Left cardiac atrium (tissue), 4 donors: ENCODE results near the gene APEH. TPM values are rescaled to one million over a fixed set of nuclear protein-coding genes. Genes with fewer than 3 reads are reported as not detected.

Source experiments
- ATAC-seq, 2 donors: fragments of 200-7000 bp; cut with Tn5 transposase; one replicate each; pipeline ENCODE4 v1.9.1; 2020; ENCODE audit warnings: mild to moderate bottlenecking in 2 of 2, moderate library complexity in 2 of 2
- DNase-seq: peaks from one replicate; pipeline ENCODE4 v3.0.0-alpha.2; 2020
- intact Hi-C, 2 donors: fragments of 100-400 bp; cut with DNase I; formaldehyde crosslinking; loops; one replicate each; pipeline versions ENCODE4 v1.14.1 to v1.15.1; 2022 to 2023
- total RNA-seq, 2 donors: library from RNA; stranded (reverse); fragmentation: NEBNext Ultra II Directional; extraction: Animal tissue kit (Norgen Biotek cat#: 25700); gene quantifications; one replicate each; pipeline ENCODE4 v1.2.1, GENCODE V29; 2021
- donor health status: DM: no; HTN: yes; CAD: no.
- donor health status: DM: no; HTN: yes; CAD: no; lungs with severe emphysema.
- donor health status: DM: yes; HTN: yes; CAD: no.
- donor health status: Dilated cardiomyopathy.

The APEH gene
- total RNA-seq, 2 donors from 2014 or later: 75.3 to 82.6 TPM

DNA sequence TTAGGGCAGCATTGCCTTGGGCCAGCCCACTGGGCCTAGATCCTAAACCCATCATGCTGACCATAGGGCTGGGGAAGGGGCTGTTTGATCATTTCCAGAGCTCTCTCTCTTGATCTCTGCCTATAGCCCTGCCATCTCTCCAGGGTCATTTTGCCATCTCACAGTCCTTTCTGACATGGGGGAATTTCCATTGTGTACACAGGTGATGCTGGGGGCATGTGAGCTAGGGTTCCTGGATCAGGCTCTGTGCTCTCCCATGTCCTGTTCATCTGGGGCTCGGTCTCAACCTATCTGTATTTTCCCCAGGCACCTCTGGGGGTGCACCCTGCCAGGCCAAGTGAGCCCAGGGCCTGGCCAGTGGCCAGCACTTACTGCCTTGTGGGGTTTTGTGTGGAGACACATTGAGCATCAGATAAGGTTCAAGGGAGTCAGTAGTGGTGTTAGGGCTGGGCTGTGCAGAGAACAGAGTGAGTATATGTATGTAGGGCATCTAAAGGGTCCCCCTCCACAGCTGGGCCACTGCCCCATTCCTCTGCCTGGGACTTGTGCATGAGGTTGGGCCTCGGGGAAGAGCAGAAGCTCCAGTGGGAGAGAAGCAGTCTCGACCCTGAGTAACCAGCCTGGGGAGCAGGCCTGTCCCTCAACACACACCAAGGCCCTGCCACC is 25.7 kb upstream of the APEH start:
- intact Hi-C loops: no loop called here
- ATAC-seq: peak in 1 of 2 donors; percentile 7
- peak; percentile 5 for DNase-seq

DNA sequence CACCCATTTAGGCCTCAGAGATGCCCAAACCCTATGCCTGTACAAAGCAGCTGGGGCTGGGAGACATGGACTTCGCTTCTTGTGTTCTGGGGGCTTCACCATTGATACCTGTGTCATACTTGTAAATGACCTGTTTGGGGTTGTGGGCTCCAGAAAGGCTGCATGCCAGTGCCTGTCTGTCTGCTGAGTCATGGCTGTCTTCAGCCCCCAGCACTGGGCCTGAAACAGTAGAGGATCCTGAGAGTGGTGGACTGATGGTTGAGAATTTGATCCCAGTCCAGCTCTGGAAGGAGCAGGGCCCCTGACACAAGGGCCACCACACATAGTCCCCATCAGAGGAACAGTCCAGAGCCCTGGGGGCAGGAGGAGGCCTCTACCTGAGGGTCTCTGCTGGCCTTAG is 24.6 kb upstream of the APEH start:
- intact Hi-C loops: no loop called here
- DNase-seq (no peak), ATAC-seq (no peak)

GRCh38 chr3:49650177-49650576 is 24.0 kb upstream of the APEH start:
- ATAC-seq (no peak), DNase-seq (no peak)
- intact Hi-C loops: no loop called here

DNA sequence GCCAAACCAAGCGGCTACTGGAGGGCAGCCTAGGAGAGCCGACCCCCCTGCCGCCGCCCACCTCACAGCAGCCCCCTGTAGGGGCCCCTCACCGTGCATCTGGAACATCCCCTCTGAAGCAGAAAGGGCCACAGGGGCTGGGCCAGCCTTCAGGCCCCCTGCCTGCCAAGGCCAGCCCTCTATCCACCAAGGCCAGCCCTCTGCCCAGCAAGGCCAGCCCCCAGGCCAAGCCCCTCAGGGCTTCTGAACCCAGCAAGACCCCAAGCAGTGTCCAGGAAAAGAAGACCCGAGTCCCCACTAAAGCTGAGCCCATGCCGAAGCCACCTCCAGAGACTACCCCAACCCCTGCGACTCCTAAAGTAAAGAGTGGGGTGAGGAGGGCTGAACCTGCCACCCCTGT is 23.5 kb upstream of the APEH start:
- intact Hi-C loops: no loop called here
- DNase-seq (no peak), ATAC-seq (no peak)

GRCh38 chr3:49652218-49652902 is 21.8 kb upstream of the APEH start:
- intact Hi-C loops: no loop called here
- ATAC-seq: no peak
- no peak for DNase-seq

DNA sequence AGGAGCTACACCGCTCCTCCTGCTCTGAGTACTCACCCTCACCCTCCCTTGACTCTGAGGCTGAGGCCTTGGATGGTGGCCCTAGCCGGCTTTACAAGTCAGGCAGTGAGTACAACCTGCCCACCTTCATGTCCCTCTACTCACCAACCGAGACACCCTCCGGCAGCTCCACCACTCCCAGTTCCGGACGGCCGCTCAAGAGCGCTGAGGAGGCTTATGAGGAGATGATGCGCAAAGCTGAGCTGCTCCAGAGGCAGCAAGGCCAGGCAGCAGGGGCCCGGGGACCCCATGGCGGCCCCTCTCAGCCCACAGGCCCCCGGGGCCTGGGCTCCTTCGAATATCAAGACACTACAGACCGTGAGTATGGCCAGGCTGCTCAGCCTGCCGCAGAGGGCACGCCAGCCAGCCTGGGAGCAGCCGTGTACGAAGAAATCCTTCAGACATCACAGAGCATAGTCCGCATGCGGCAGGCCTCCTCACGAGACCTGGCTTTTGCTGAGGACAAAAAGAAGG is 21.2 kb upstream of the APEH start:
- DNase-seq (no peak), ATAC-seq (no peak)
- intact Hi-C loops: no loop called here

DNA sequence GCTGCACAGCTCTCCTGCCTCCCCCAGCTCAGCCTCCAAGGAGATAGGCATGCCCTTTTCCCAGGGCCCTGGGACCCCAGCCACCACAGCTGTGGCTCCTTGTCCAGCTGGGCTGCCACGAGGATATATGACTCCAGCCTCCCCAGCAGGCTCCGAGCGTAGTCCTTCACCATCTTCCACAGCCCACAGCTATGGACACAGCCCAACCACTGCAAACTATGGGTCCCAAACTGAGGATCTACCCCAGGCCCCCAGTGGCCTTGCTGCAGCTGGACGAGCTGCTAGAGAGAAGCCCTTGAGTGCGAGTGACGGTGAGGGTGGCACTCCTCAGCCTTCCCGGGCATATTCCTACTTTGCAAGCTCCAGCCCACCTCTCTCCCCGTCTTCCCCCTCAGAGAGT is 20.5 kb upstream of the APEH start:
- DNase-seq (no peak), ATAC-seq (no peak)
- intact Hi-C loops: no loop called here

GRCh38 chr3:49654176-49654825 is 19.9 kb upstream of the APEH start:
- no peak for ATAC-seq

DNA sequence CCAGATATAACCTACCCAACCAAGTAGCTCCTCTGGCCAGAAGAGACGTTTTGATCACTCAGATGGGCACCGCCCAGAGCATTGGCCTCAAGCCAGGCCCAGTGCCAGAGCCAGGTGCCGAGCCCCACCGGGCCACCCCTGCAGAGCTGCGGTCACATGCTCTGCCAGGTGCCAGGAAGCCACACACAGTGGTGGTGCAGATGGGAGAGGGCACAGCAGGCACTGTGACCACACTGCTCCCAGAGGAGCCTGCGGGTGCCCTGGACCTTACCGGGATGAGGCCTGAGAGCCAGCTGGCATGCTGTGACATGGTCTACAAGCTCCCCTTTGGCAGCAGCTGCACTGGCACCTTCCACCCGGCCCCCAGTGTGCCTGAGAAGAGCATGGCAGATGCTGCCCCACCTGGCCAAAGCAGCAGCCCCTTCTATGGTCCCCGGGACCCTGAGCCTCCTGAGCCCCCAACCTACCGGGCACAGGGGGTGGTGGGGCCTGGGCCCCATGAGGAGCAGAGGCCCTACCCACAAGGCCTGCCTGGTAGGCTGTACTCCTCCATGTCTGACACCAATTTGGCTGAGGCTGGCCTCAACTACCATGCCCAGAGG is 19.1 kb upstream of the APEH start:
- ATAC-seq (no peak), DNase-seq (no peak)
- intact Hi-C loops: no loop called here

More at GRCh38 chr3:49654176-49654825, 19.9 kb upstream of the APEH start:
- intact Hi-C loops: no loop called here
- no peak for DNase-seq

DNA sequence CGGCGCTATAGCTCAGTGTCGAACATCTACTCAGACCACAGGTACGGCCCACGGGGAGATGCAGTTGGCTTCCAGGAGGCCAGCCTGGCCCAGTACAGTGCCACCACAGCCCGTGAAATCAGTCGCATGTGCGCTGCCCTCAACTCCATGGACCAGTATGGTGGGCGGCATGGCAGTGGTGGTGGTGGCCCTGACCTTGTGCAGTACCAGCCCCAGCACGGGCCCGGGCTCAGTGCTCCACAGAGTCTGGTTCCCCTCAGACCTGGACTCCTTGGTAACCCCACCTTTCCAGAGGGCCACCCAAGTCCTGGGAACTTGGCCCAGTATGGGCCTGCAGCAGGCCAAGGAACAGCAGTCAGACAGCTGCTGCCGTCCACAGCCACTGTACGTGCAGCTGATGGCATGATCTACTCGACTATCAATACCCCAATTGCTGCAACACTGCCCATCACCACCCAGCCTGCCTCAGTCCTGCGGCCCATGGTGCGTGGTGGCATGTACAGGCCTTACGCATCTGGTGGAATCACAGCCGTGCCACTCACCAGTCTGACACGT is 18.3 kb upstream of the APEH start:
- ATAC-seq (no peak), DNase-seq (no peak)
- intact Hi-C loops: no loop called here

GRCh38 chr3:49656541-49657112 is 17.5 kb upstream of the APEH start:
- DNase-seq (no peak), ATAC-seq (no peak)
- intact Hi-C loops: no loop called here

DNA sequence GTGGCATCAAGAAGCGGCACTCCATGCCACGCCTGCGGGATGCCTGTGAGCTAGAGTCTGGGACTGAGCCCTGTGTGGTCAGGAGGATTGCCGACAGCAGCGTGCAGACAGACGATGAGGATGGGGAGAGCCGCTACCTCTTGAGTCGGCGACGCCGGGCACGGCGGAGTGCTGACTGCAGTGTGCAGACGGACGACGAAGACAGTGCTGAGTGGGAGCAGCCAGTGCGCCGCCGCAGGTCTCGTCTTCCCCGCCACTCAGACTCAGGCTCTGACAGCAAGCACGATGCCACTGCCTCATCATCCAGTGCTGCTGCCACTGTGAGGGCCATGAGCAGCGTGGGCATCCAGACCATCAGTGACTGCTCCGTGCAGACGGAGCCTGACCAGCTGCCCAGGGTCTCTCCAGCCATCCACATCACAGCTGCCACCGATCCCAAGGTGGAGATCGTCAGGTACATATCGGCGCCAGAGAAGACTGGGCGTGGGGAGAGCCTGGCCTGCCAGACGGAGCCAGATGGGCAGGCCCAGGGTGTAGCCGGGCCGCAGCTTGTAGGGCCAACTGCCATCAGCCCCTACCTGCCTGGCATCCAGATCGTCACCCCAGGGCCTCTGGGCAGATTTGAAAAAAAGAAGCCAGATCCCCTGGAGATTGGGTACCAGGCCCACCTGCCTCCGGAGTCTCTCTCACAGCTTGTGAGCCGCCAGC is 16.8 kb upstream of the APEH start:
- intact Hi-C loops: no loop called here
- DNase-seq (no peak), ATAC-seq (no peak)

GRCh38 chr3:49658711-49659110 is 15.4 kb upstream of the APEH start:
- DNase-seq (no peak), ATAC-seq (no peak)
- intact Hi-C loops: no loop called here

DNA sequence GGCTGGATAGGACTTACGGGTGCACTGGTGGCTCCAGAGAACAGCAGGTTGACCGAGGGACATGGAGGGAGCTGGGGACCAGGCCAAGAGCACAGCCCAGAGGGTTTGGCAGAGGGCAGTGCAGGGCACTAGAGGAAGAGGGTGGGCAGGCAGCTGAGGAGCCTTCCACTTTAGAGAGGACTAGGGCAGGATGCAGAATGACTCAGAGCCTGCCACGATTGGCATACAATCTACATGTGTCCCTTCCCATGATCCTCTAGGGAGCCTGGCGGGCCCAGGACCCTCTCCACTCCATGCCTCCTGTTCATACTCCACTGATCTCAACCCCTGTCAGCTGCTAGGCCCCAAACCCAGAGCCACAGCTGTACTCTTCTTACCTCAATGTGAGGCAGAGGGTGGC is 14.4 kb upstream of the APEH start:
- ATAC-seq: no peak
- intact Hi-C loops: no loop called here
- DNase-seq: no peak

- no peak for ATAC-seq
- intact Hi-C loops: no loop called here
- DNase-seq: no peak
Observed at GRCh38 chr3:49661281-49661680, 12.9 kb upstream of the APEH start.

DNA sequence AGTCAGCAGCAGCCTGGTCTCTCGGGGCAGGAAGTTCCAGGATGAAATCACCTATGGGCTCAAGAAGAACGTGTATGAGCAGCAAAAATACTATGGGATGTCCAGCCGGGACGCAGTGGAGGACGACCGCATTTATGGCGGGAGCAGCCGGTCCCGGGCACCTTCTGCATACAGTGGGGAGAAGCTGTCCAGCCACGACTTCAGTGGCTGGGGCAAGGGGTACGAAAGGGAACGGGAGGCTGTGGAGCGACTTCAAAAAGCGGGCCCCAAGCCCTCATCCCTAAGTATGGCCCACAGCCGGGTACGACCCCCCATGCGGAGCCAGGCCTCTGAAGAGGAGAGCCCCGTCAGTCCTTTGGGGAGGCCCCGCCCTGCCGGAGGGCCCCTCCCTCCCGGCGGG is 12.1 kb upstream of the APEH start:
- intact Hi-C loops: no loop called here
- no peak for DNase-seq

GRCh38 chr3:49662720-49663413 is 11.3 kb upstream of the APEH start:
- no peak for ATAC-seq
- no peak for DNase-seq
- intact Hi-C loops: no loop called here

More for the DNA sequence above, 12.1 kb upstream of the APEH start:
- ATAC-seq: no peak

- intact Hi-C loops: no loop called here
- ATAC-seq: no peak
- no peak for DNase-seq
Observed at GRCh38 chr3:49663831-49664230, 10.3 kb upstream of the APEH start.
